Motor neuron (in vitro differentiated cells): ENCODE results near the gene HSD11B1L. TPM values are rescaled to one million over a fixed set of nuclear protein-coding genes. Genes with fewer than 3 reads are reported as not detected.

Source experiments
- ATAC-seq, 8 experiments: fragments of 200-7000 bp; cut with Tn5 transposase; replicated peaks in 6 of 8; 2 replicates each; pipeline ENCODE4 v1.8.0; 2021; ENCODE audit warnings: mild to moderate bottlenecking in 8 of 8, moderate library complexity in 8 of 8
- H3K27ac ChIP-seq, 2 donors: fragments of 250-450 bp; sonication (Bioruptor Pico); 2 replicates each; pipeline ENCODE4 v1.9.0; 2021; ENCODE audit warnings: antibody characterized with exemption in 2 of 2, mild to moderate bottlenecking in 2 of 2, moderate library complexity in 1 of 2
- H3K4me1 ChIP-seq, 2 donors: fragments of 250-450 bp; sonication (Bioruptor Pico); replicated peaks in 1 of 2; 2 replicates each; pipeline ENCODE4 v1.6.1; 2021; ENCODE audit warnings: antibody characterized with exemption in 2 of 2, mild to moderate bottlenecking in 2 of 2, moderate library complexity in 1 of 2
- H3K4me3 ChIP-seq, 5 donors: fragments of 250-450 bp; sonication (Bioruptor Pico); 2 replicates each; pipeline ENCODE4 v1.9.0; 2021; ENCODE audit warnings: antibody characterized with exemption in 5 of 5, mild to moderate bottlenecking in 5 of 5, moderate library complexity in 4 of 5
- WGBS, 10 experiments: fragments of 450-650 bp; shearing (Covaris generic); methylation state at CpG; one replicate each; pipeline ENCODE4 v1.0.0; 2022; 5-methylcytosine and 5-hydroxymethylcytosine counted together
- in situ Hi-C, 9 experiments: fragments of 400-800 bp; cut with MboI; loops; one replicate each; pipeline ENCODE4 v1.15.0; 2021; ENCODE audit warnings: low sequenced_read_pairs in 9 of 9, low pct_unique_long_range_greater_than_20kb in 2 of 9; ENCODE audit not compliant: unreplicated experiment in 9 of 9
- total RNA-seq, 8 experiments: library from RNA; unstranded; fragments of 300-600 nt; gene quantifications; 2 replicates each; pipeline versions ENCODE4 v1.2.3 to v1.2.4, GENCODE V29; 2022

The HSD11B1L gene
- total RNA-seq, 8 experiments from 2014 or later: 4.6 to 28.1 (median 20.6) TPM

- no peak overlapping the region for H3K4me3 ChIP-seq
- 83 to 100% (median 96%) methylated on average over 1 to 7 of the region's 13 CpGs; no CpG with 5 or more reads in 2 of the 10 experiments for WGBS, 10 experiments
- no peak overlapping the region for H3K27ac ChIP-seq
- ATAC-seq: no peak
- in situ Hi-C loops: no loop called here
- H3K4me1 ChIP-seq: no peaks in the 10 kb centered on the region
Observed at GRCh38 chr19:5672708-5673459, 7.9 kb upstream of the HSD11B1L start.

- ATAC-seq: no peak
- Histone ChIP-seq H3K4me1 (no peaks in the 10 kb centered on the region), H3K4me3 (no peak overlapping the region), H3K27ac (no peak overlapping the region)
- in situ Hi-C loops: no loop called here
- WGBS, 10 experiments: 100% methylated on average over 1 of the region's 1 CpG; no CpG with 5 or more reads in 9 of the 10 experiments
Observed at GRCh38 chr19:5673752-5674151, 7.1 kb upstream of the HSD11B1L start.

DNA sequence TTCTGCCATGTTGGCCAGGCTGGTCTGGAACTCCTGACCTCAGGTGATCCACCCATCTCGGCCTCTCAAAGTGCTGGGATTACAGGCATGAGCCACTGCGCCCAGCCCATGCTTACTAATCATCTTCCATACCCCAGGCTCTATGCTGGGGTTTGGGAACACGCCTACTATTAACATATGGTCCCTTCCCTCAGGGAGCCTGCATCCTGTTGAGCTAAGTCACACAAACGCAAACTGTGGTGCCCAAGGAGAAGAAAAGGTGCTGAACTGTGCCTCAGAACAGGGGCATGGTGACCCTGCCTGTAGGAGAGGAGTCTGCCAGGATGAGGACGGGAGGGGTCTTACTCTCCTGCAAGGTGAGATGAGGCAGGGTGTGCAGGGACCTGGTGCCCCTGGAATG, 6.1 kb upstream of the HSD11B1L start:
- in situ Hi-C loops: no loop called here
- WGBS, 10 experiments: 0 to 100% (median 84%) methylated on average over 1 to 4 of the region's 5 CpGs; no CpG with 5 or more reads in 2 of the 10 experiments
- Histone ChIP-seq H3K4me1 (peaks cover 3 to 6% of the 10 kb centered on the region in 2 donors), H3K27ac (no peak overlapping the region), H3K4me3 (no peak overlapping the region)
- ATAC-seq: peak in 3 of 8 experiments; percentile 92 to 93 (median 92)

GRCh38 chr19:5676105-5676771, 4.6 kb upstream of the HSD11B1L start:
- Histone ChIP-seq H3K4me3 (no peak overlapping the region), H3K4me1 (peaks cover 3 to 6% of the 10 kb centered on the region in 2 donors), H3K27ac (no peak overlapping the region)
- 82 to 100% (median 100%) methylated on average over 1 to 6 of the region's 17 CpGs; no CpG with 5 or more reads in 7 of the 10 experiments for WGBS, 10 experiments
- no peak for ATAC-seq
- in situ Hi-C loops: no loop called here

DNA sequence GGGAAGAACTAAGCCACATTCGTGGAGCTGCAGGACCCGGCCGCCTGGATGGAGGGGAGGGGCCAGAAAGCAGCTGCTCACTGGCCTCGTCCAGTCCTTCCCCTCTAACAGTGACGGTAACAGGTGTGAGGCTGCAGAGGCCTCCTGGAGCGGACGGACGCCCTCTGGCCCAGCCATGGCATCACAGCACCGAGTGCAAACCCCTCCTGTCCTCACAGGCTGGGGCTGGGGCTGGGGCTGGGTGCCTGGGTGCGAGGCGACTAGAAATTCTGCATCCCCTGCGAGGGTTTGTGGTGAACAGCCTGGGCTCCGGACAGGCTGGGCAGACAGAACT, 4.1 kb upstream of the HSD11B1L start:
- Histone ChIP-seq H3K4me1 (peaks cover 4 to 10% of the 10 kb centered on the region in 2 donors), H3K4me3 (no peak overlapping the region), H3K27ac (no peak overlapping the region)
- no peak for ATAC-seq
- WGBS, 10 experiments: 56 to 100% methylated on average over 1 to 3 of the region's 13 CpGs; no CpG with 5 or more reads in 8 of the 10 experiments
- in situ Hi-C loops: no loop called here

DNA sequence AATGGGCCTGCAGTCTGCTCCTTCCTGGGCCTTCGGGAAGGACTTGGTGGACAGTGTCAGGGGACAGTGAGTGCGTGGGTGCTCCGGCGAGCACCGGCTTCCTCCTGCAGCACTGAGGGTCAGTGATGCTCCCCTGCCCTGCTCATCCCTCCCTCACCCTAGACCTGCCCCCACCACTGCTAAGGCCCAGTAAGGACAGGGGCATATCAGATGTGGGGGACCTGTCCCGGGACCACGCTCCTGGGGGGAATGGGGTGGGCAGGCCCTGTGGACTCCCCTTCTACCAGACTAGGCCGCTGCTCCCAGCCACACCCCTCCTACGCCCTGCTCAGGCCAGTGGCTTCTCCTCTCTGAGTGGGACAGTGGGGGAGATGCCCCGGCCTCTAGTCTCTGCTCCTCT, 3.7 kb upstream of the HSD11B1L start:
- Histone ChIP-seq H3K27ac (no peak overlapping the region), H3K4me1 (peaks cover 8 to 14% of the 10 kb centered on the region in 2 donors), H3K4me3 (no peak overlapping the region)
- no peak for ATAC-seq
- no CpG with 5 or more reads among the region's 10 CpGs for WGBS, 10 experiments
- in situ Hi-C loops: no loop called here

- WGBS, 10 experiments: 80 to 94% (median 90%) methylated on average over 2 to 6 of the region's 9 CpGs; no CpG with 5 or more reads in 7 of the 10 experiments
- in situ Hi-C loops: no loop called here
- Histone ChIP-seq H3K4me3 (no peak overlapping the region), H3K27ac (no peak overlapping the region), H3K4me1 (peaks cover 8 to 14% of the 10 kb centered on the region in 2 donors)
- ATAC-seq: no peak
Observed at GRCh38 chr19:5677580-5677979, 3.2 kb upstream of the HSD11B1L start.

DNA sequence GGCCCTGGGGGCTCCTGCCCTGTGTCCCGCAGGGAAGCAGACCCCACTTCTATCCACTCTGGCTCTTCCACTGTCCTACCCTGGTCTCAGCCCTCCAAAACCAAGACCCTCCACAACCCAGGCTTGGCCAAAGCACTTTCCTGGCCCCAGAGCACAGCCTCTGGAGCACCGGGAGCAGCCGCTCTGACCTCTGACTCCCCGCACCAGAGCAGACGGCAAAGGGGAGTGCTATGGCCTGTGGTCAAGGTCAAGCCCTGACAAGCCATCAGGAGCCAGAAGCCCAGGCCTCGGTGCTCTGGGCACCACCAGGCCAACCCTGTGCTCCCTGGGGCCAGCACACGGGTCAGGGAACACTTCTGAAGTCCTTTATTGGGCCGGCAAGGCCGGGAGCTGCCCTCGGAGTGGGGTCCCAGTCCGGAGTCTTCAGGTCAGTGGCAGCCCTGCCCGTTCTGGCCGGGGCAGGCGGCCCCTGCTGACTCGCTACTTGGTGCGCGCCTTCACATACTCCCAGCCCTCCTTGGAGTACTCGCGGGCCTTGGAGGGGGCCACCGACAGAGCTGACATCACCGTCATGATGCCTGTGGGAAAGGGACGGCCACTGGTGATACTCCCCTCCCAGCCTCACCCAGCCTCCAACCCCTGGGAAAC, 2.6 kb upstream of the HSD11B1L start:
- 87 to 100% (median 100%) methylated on average over 1 to 6 of the region's 22 CpGs; no CpG with 5 or more reads in 7 of the 10 experiments for WGBS, 10 experiments
- H3K4me1 ChIP-seq: peaks cover 8 to 14% of the 10 kb centered on the region in 2 donors
- in situ Hi-C loops: no loop called here
- no peak overlapping the region for H3K27ac ChIP-seq
- no peak overlapping the region for H3K4me3 ChIP-seq
- ATAC-seq: no peak

DNA sequence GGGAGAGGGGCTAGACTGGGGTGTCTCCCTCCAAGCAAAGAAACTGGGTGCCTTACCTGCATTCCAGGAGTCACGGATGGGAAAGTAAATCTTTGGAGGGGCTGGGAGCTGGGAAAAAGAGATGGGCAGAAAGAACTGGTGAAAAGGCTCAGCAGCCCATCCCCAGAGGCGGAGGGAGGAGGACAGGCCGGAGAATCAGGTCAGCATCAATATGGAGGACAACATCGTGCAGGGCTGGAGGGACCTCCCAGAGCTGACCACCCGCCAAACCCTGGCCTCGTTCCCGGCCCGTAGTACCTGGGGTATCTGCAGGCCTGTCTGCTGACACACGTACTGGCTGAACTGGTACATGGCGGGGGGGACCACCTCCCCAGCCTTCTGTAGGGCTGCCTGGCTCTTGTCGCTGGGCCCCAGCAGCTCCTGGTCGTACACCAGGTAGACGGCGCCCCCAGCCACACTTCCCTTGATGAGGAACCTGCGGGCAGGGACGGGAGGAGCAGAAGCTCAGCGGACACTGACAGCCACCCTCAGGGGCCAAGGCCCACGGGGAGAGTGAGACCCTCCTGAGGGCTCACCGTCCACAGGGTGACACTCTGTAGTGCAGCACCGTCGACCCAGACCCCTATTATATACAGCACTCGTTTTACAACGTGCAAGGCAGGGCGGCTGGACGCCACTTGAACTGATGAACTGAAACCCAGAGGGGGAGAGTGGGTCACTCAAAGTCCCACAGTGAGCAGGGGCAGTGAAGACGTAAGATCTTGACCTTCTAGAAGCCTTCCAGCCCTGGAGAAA, 1.3 kb upstream of the HSD11B1L start:
- Histone ChIP-seq H3K4me3 (peak overlapping the region; percentile 55 to 81 (median 58)), H3K4me1 (peaks cover 8 to 14% of the 10 kb centered on the region in 2 donors), H3K27ac (peak overlapping the region; percentile 79 to 98)
- in situ Hi-C loops: no loop called here
- ATAC-seq: no peak
- WGBS, 10 experiments: 0 to 75% (median 41%) methylated on average over 1 to 13 of the region's 26 CpGs; no CpG with 5 or more reads in 1 of the 10 experiments

GRCh38 chr19:5680084-5680436, 767 bp upstream of the HSD11B1L start:
- Histone ChIP-seq H3K4me3 (peak overlapping the region; percentile 55 to 81 (median 58)), H3K4me1 (peaks cover 8 to 14% of the 10 kb centered on the region in 2 donors), H3K27ac (peak overlapping the region; percentile 79 to 98)
- peak; percentile 2 to 22 (median 8) for ATAC-seq
- in situ Hi-C loops: no loop called here
- WGBS, 10 experiments: 0 to 1% (median 1%) methylated on average over 1 to 12 of the region's 23 CpGs; no CpG with 5 or more reads in 6 of the 10 experiments

DNA sequence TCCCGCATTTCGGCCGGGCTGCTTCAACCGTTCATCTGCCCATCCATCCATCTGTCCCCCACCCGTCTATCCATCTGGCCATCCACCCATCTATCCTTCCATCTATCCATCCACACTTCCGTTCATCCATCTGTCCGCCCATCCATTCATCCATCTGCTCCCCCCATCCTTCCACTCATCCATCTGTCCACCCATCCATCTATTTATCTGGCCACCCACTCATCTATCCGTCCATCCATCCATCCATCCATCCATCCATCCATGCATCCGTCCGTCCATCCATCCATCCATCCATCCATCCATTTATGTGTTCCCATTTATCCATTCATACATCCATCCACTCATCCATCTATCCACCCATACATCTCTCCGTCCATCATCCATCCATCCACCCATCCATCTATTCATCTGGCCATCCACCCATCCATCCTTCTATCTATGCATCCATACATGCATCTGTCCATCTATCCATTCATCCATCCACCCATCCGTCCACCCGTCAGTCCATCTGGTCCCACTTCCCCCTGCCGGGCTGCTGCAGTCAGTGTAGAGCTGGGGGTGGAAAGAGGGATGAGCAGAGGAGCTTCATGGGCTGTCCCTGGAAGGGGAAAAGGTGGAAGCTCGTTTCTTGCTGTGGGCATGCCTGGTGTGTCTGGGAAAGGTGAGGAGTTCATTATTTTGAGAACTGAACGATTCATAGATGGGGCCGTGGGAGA, 722 bp downstream of the HSD11B1L start:
- Histone ChIP-seq H3K4me3 (peak overlapping the region; percentile 55 to 81 (median 58)), H3K27ac (peak overlapping the region; percentile 48 to 50), H3K4me1 (peaks cover 8 to 18% of the 10 kb centered on the region in 2 donors)
- 43 to 93% (median 64%) methylated on average over 3 to 16 of the region's 17 CpGs; no CpG with 5 or more reads in 1 of the 10 experiments for WGBS, 10 experiments
- no peak for ATAC-seq
- in situ Hi-C loops: no loop called here

GRCh38 chr19:5682107-5682482, 1.3 kb downstream of the HSD11B1L start:
- WGBS, 10 experiments: 80 to 100% (median 100%) methylated on average over 1 to 2 of the region's 3 CpGs; no CpG with 5 or more reads in 7 of the 10 experiments
- peak overlapping the region in 3 of 5 donors; percentile 55 to 58 (median 58) for H3K4me3 ChIP-seq

More at GRCh38 chr19:5682107-5682482, 1.3 kb downstream of the HSD11B1L start:
- no peak for ATAC-seq
- in situ Hi-C loops: no loop called here
- peaks cover 8 to 18% of the 10 kb centered on the region in 2 donors for H3K4me1 ChIP-seq
- H3K27ac ChIP-seq: no peak overlapping the region
